ENCODE data around the gene OR4K5.
A peak's percentile ranks its signal among the peaks of the same experiment; 100 is the strongest.

- TF ChIP-seq CTCF (conservative IDR thresholded peaks at IDR 0.05; ENCODE audit: low read depth, low read length): peak; percentile 69
- TF ChIP-seq EZH2 (IDR thresholded peaks at IDR 0.05; ENCODE audit: borderline replicate concordance, low read depth, low read length, poor library complexity, severe bottlenecking): no peak
Observed at GRCh38 chr14:19878029-19878642, 42.3 kb upstream of the OR4K5 start.

Data from A673 (cell line).